Gastroesophageal sphincter (tissue), 4 donors: ENCODE measurements around the gene MYO6. TPM values are rescaled to one million over a fixed set of nuclear protein-coding genes. Genes with fewer than 3 reads are reported as not detected.

Source experiments
- ATAC-seq: fragments of 150-250 bp; one replicate; pipeline ENCODE4 v1.9.1; 2016; ENCODE audit warnings: mild to moderate bottlenecking, moderate library complexity
- H3K27ac ChIP-seq, 4 donors: fragments of 200-600 bp; sonication (generic) in 3 of 4; 1 replicate in 3 of 4; 2 replicates in 1 of 4; pipeline ENCODE4 v1.5.1; 2016 to 2019
- H3K27me3 ChIP-seq: fragments of 200-600 bp; sonication (generic); one replicate; pipeline ENCODE4 v1.5.1; 2019
- H3K36me3 ChIP-seq, 2 donors: fragments of 200-600 bp; sonication (generic); one replicate each; pipeline ENCODE4 v1.5.1; 2019; ENCODE audit warnings: control low read depth in 1 of 2
- H3K4me1 ChIP-seq, 3 donors: fragments of 200-600 bp; sonication (generic); 1 replicate in 2 of 3; 2 replicates in 1 of 3; pipeline ENCODE4 v1.5.1; 2016 to 2019; ENCODE audit warnings: control low read depth in 2 of 3
- H3K4me3 ChIP-seq, 2 donors: fragments of 200-600 bp; sonication (generic); one replicate each; pipeline ENCODE4 v1.5.1; 2019; ENCODE audit warnings: mild to moderate bottlenecking in 1 of 2, moderate library complexity in 1 of 2
- H3K9me3 ChIP-seq, 3 donors: fragments of 200-600 bp; sonication (generic); one replicate each; pipeline ENCODE4 v1.5.1; 2017 to 2019; ENCODE audit warnings: control low read depth in 2 of 3
- CTCF ChIP-seq, 4 experiments: fragments of 200-600 bp in 2 of 4; fragments of 450-650 bp in 2 of 4; sonication (generic) in 1 of 4; IDR thresholded peaks; one replicate each; pipeline ENCODE4 v1.5.1; 2017 to 2019; ENCODE audit warnings: antibody characterized with exemption in 4 of 4, mild to moderate bottlenecking in 2 of 4, moderate library complexity in 2 of 4
- EP300 ChIP-seq: sonication (generic); formaldehyde crosslinking; IDR thresholded peaks from one replicate; pipeline ENCODE4 v1.6.1; 2017; ENCODE audit warnings: antibody characterized with exemption, mild to moderate bottlenecking
- POLR2A ChIP-seq, 2 donors: fragments of 450-650 bp; IDR thresholded peaks; one replicate each; pipeline ENCODE4 v1.6.1; 2017; ENCODE audit warnings: antibody characterized with exemption in 2 of 2, mild to moderate bottlenecking in 2 of 2, moderate library complexity in 1 of 2
- POLR2AphosphoS5 ChIP-seq: sonication (generic); formaldehyde crosslinking; IDR thresholded peaks from one replicate; pipeline ENCODE4 v1.6.1; 2017; ENCODE audit warnings: antibody characterized with exemption
- WGBS, 2 donors: methylation state at CpG; one replicate each; pipeline ENCODE4 v1.1.5; 2018; ENCODE audit warnings: low coverage in 1 of 2; 5-methylcytosine and 5-hydroxymethylcytosine counted together
- total RNA-seq, 4 donors: library from RNA; depleted of rRNA; stranded (reverse); fragments of >200 nt; gene quantifications; one replicate each; pipeline ENCODE4 v1.1.0, GENCODE V29; 2016

The MYO6 gene
- total RNA-seq, 4 donors from 2014 or later = 11.0 to 17.4 (median 12.5) TPM

- no peak for TF ChIP-seq POLR2A (IDR thresholded peaks at IDR 0.05)
- no peak for TF ChIP-seq CTCF (IDR thresholded peaks at IDR 0.05)
- TF ChIP-seq EP300 = no peak
- no peak for TF ChIP-seq POLR2AphosphoS5
- ATAC-seq = no peak
- Histone ChIP-seq H3K4me1 (peaks cover 0 to 6% (median 0%) of the 10 kb centered on the region in 3 donors), H3K36me3 (no peaks in the 10 kb centered on the region), H3K4me3 (no peak overlapping the region), H3K27me3 (no peaks in the 10 kb centered on the region), H3K9me3 (no peaks in the 10 kb centered on the region), H3K27ac (no peak overlapping the region)
- 85 to 97% methylated on average over 6 to 8 of the region's 9 CpGs for WGBS, 2 donors
Measured at GRCh38 chr6:75800708-75801505, 51.9 kb downstream of the MYO6 start.

- Histone ChIP-seq H3K4me3 (no peak overlapping the region), H3K4me1 (peaks cover 0 to 5% (median 0%) of the 10 kb centered on the region in 3 donors), H3K27ac (no peak overlapping the region), H3K9me3 (no peaks in the 10 kb centered on the region), H3K27me3 (no peaks in the 10 kb centered on the region), H3K36me3 (no peaks in the 10 kb centered on the region)
- WGBS, 2 donors = 89 to 97% methylated on average over 4 to 6 of the region's 6 CpGs
- no peak for TF ChIP-seq POLR2AphosphoS5
- TF ChIP-seq POLR2A (IDR thresholded peaks at IDR 0.05) = no peak
- TF ChIP-seq CTCF (IDR thresholded peaks at IDR 0.05) = no peak
- TF ChIP-seq EP300 = no peak
- no peak for ATAC-seq
Measured at GRCh38 chr6:75802366-75802765, 53.3 kb downstream of the MYO6 start.

- no peaks in the 10 kb centered on the region for H3K4me1 ChIP-seq
- no peak overlapping the region for H3K4me3 ChIP-seq
- no peak for ATAC-seq
- H3K27ac ChIP-seq = no peak overlapping the region
- H3K36me3 ChIP-seq = peaks cover 0 to 4% of the 10 kb centered on the region in 2 donors
- H3K27me3 ChIP-seq = no peaks in the 10 kb centered on the region
- TF ChIP-seq POLR2A (IDR thresholded peaks at IDR 0.05) (no peak), CTCF (IDR thresholded peaks at IDR 0.05) (no peak), EP300 (no peak), POLR2AphosphoS5 (no peak)
- no peaks in the 10 kb centered on the region for H3K9me3 ChIP-seq
Measured at GRCh38 chr6:75808507-75808906, 59.5 kb downstream of the MYO6 start.

- Histone ChIP-seq H3K4me3 (no peak overlapping the region), H3K4me1 (no peaks in the 10 kb centered on the region), H3K36me3 (peaks cover 0 to 6% of the 10 kb centered on the region in 2 donors), H3K9me3 (no peaks in the 10 kb centered on the region), H3K27ac (no peak overlapping the region), H3K27me3 (no peaks in the 10 kb centered on the region)
- no peak for ATAC-seq
- TF ChIP-seq POLR2A (IDR thresholded peaks at IDR 0.05) (no peak), POLR2AphosphoS5 (no peak), EP300 (no peak), CTCF (IDR thresholded peaks at IDR 0.05) (no peak)
- WGBS, 2 donors = 89 to 94% methylated on average over 1 of the region's 1 CpG
Measured at GRCh38 chr6:75812560-75812959, 63.5 kb downstream of the MYO6 start.
